Motor neuron (in vitro differentiated cells): Measurements from ENCODE around the gene EFNA5. TPM values are rescaled to one million over a fixed set of nuclear protein-coding genes. Genes with fewer than 3 reads are reported as not detected.

Experiments
- ATAC-seq, 8 experiments: fragments of 200-7000 bp; cut with Tn5 transposase; replicated peaks in 6 of 8; 2 replicates each; pipeline ENCODE4 v1.8.0; 2021; ENCODE audit warnings: mild to moderate bottlenecking in 8 of 8, moderate library complexity in 8 of 8
- H3K27ac ChIP-seq, 2 donors: fragments of 250-450 bp; sonication (Bioruptor Pico); 2 replicates each; pipeline ENCODE4 v1.9.0; 2021; ENCODE audit warnings: antibody characterized with exemption in 2 of 2, mild to moderate bottlenecking in 2 of 2, moderate library complexity in 1 of 2
- H3K4me1 ChIP-seq, 2 donors: fragments of 250-450 bp; sonication (Bioruptor Pico); replicated peaks in 1 of 2; 2 replicates each; pipeline ENCODE4 v1.6.1; 2021; ENCODE audit warnings: antibody characterized with exemption in 2 of 2, mild to moderate bottlenecking in 2 of 2, moderate library complexity in 1 of 2
- H3K4me3 ChIP-seq, 5 donors: fragments of 250-450 bp; sonication (Bioruptor Pico); 2 replicates each; pipeline ENCODE4 v1.9.0; 2021; ENCODE audit warnings: antibody characterized with exemption in 5 of 5, mild to moderate bottlenecking in 5 of 5, moderate library complexity in 4 of 5
- WGBS, 10 experiments: fragments of 450-650 bp; shearing (Covaris generic); methylation state at CpG; one replicate each; pipeline ENCODE4 v1.0.0; 2022; 5-methylcytosine and 5-hydroxymethylcytosine counted together
- in situ Hi-C, 9 experiments: fragments of 400-800 bp; cut with MboI; loops; one replicate each; pipeline ENCODE4 v1.15.0; 2021; ENCODE audit warnings: low sequenced_read_pairs in 9 of 9, low pct_unique_long_range_greater_than_20kb in 2 of 9; ENCODE audit not compliant: unreplicated experiment in 9 of 9
- total RNA-seq, 8 experiments: library from RNA; unstranded; fragments of 300-600 nt; gene quantifications; 2 replicates each; pipeline versions ENCODE4 v1.2.3 to v1.2.4, GENCODE V29; 2022

The EFNA5 gene
- total RNA-seq, 8 experiments from 2014 or later: 8.5 to 88.6 (median 10.5) TPM

DNA sequence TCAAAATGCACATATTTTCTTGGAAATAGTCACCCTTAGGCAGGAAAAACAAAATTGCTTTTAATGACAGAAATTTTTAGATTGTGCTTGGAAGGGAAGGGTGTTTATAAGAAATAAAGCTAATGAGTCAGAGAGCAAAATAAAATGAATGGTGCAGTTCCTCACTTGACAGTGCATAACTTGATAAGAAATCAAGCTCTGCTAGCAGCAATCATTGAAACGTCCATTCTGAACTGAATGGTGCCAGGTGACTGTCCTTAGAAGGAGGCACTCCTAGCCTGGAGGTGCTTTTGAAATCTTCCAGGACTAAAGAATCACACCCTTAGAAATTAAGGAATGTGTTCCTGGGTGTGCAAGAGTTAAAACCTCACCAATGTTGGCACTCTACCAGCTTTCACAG is 202.5 kb downstream of the EFNA5 start:
- WGBS, 10 experiments: 0 to 80% (median 60%) methylated on average over 1 of the region's 1 CpG; no CpG with 5 or more reads in 6 of the 10 experiments
- in situ Hi-C loops: loop anchor here in 1 of 9 experiments (25.0 kb wide), 1 partner anchor 194 kb away; the partner anchor contains the start of gene EFNA5
- peak in 4 of 8 experiments; percentile 37 to 69 (median 46) for ATAC-seq
- H3K27ac ChIP-seq: no peak overlapping the region
- peaks cover 16 to 27% of the 10 kb centered on the region in 2 donors for H3K4me1 ChIP-seq
- no peak overlapping the region for H3K4me3 ChIP-seq

DNA sequence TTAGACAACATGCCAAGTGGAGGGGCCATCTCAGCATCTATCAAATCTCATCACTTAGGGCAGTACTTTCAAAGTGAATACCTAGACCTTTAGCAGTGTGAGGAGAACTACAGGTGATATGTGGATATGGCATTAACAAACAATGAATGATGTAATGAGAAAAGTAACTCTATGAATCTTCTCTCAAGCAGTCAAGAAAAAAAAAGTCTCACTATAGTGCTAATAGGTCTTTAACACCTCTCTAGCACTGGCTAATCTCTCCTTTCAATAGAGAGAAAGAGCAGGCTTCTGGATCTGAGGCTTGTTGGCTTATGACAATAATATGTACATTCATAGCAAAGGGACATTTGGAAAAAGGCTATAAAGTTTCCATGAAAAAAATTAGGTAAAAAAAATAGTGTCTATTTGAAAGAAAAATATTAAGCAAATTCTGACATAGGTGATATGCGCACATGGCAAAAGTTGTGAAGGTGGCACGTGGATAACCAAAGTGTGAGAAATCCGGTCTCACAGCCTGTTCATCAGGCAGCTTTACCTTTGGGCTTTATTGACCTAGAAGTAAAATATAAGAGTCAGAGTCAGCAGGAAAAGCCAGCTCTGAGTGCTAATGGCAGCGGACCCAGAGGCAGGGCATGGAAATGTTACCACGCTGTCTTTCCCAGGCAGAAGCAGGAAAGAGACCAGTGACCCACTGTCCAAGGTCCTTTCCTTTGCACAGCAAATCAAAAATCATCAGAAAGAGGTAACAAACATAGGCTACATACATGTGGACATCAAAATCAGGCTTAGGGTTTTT is 203.4 kb downstream of the EFNA5 start:
- Histone ChIP-seq H3K27ac (no peak overlapping the region), H3K4me1 (peaks cover 16 to 27% of the 10 kb centered on the region in 2 donors), H3K4me3 (no peak overlapping the region)
- 89 to 100% (median 97%) methylated on average over 2 to 5 of the region's 5 CpGs; no CpG with 5 or more reads in 1 of the 10 experiments for WGBS, 10 experiments
- in situ Hi-C loops: loop anchor here in 1 of 9 experiments (25.0 kb wide), 1 partner anchor 195 kb away; the partner anchor contains the start of gene EFNA5
- peak in 1 of 8 experiments; percentile 14 for ATAC-seq

DNA sequence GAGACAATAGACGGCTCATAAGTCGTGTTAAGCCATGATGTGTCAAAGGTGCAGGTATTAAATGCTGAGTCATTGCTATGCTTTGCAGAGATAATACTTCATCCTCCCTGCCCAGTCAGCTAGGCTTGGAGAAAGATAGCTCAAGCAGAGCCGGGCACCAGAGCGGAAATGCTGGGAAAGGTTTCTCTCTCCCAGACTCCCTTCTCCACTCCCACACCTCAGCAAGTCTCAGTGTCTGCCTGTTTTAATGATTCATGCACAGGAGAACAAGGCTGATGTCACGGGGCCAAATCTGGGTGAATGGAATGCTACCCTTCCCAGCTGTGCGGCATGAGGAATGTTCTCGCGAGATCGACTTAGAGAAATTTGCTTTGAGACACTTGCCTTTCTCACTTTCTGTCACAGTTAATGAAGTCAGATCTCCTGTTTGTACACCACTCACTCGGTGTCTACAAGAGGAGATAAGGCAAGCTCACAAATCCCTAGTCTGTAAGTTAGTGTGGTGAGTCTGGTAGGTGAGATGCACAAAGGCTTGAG is 204.4 kb downstream of the EFNA5 start:
- 14 to 100% (median 80%) methylated on average over 1 to 6 of the region's 10 CpGs; no CpG with 5 or more reads in 1 of the 10 experiments for WGBS, 10 experiments
- H3K4me1 ChIP-seq: peaks cover 16 to 27% of the 10 kb centered on the region in 2 donors
- in situ Hi-C loops: loop anchor here in 1 of 9 experiments (25.0 kb wide), 1 partner anchor 196 kb away; the partner anchor contains the start of gene EFNA5
- peak in 7 of 8 experiments; percentile 38 to 90 (median 81) for ATAC-seq
- no peak overlapping the region for H3K27ac ChIP-seq
- no peak overlapping the region for H3K4me3 ChIP-seq

DNA sequence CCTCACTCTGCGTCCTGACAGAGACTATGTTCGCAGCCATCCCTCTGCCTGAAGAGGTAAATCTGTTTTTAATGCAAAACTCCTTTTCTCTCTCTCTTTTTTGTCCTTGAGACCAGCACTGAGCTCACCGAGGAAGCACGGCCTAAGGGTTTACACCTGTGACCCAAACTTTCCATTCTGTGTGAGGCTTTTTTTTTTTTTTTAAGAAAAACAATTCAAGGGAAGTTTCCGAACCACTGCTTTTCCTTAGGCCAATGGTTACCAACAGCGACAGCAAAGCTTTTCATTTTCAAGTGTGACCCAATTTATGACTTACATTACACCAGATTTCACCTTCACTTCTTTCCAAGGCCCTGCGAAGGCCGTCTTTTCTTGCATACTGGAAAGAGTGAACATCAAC is 205.9 kb downstream of the EFNA5 start:
- no peak for ATAC-seq
- Histone ChIP-seq H3K4me1 (peaks cover 20 to 41% of the 10 kb centered on the region in 2 donors), H3K27ac (no peak overlapping the region), H3K4me3 (no peak overlapping the region)
- in situ Hi-C loops: loop anchor here in 1 of 9 experiments (25.0 kb wide), 1 partner anchor 197 kb away; the partner anchor contains the start of gene EFNA5
- 62 to 100% (median 86%) methylated on average over 1 to 8 of the region's 8 CpGs; no CpG with 5 or more reads in 2 of the 10 experiments for WGBS, 10 experiments

DNA sequence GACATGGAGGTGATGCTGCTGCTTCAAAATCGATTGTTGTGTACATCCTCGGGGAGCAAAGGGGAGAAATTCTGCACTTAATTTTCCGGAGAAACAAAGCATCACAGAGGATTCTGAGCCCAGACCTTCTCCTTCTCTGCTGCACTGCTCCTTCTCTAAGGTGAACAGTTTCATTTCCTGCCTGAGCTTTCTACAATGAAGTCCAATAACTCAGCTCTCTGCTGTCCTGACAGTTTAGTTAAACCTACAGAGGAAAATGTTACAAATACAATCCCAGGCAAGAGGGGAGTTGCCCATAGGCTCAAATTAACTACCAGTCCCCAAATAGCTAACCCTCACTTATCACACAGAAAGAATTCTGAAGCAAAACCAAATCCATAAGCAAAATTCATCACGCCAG is 206.3 kb downstream of the EFNA5 start:
- in situ Hi-C loops: loop anchor here in 1 of 9 experiments (25.0 kb wide), 1 partner anchor 198 kb away; the partner anchor contains the start of gene EFNA5
- Histone ChIP-seq H3K27ac (no peak overlapping the region), H3K4me3 (no peak overlapping the region), H3K4me1 (peaks cover 20 to 42% of the 10 kb centered on the region in 2 donors)
- ATAC-seq: peak in 5 of 8 experiments; percentile 32 to 50 (median 35)
- WGBS, 10 experiments: 60 to 100% (median 81%) methylated on average over 1 to 4 of the region's 4 CpGs; no CpG with 5 or more reads in 2 of the 10 experiments

DNA sequence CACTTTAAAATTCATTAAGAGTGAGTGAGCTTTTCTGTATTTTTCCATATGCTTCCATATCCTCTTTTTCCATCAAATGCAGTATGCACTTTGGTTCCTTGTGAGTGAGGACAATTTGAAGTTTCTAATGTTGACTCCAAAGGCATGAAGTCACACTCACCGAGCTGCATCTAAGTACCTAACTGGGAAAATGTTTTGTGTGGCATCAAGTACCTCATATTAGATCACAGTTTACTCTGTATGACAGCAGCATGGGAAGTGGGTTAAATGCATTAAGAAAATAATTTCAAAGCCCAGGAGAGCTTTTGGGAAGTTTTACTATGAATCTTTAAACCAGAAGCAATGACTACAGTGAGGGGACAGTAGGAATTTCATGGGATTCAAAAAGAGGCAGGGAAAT is 207.0 kb downstream of the EFNA5 start:
- no peak for ATAC-seq
- peaks cover 20 to 42% of the 10 kb centered on the region in 2 donors for H3K4me1 ChIP-seq
- H3K4me3 ChIP-seq: no peak overlapping the region
- no peak overlapping the region for H3K27ac ChIP-seq
- in situ Hi-C loops: loop anchor here in 1 of 9 experiments (25.0 kb wide), 1 partner anchor 199 kb away; the partner anchor contains the start of gene EFNA5
- WGBS, 10 experiments: 0 to 100% (median 67%) methylated on average over 1 of the region's 1 CpG; no CpG with 5 or more reads in 3 of the 10 experiments

DNA sequence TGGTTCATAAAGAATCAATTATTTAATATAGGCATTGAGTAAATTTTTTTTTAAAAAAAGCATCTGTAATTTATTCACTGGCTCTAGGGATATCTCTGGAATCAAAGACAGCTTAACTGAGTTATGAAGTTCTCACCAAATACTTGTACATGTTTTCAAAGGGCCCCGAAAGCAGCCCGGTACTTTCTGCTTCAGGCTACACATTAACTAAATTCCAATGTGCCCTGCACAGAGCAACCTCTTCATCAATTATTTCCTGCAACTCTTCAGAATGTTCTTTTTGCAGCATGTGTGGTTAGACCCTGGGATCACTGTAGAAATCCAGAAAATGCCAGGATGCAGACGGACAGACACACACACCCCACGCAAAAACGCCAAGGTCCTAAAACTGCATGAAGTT is 209.0 kb downstream of the EFNA5 start:
- Histone ChIP-seq H3K4me1 (peaks cover 20 to 33% of the 10 kb centered on the region in 2 donors), H3K4me3 (no peak overlapping the region), H3K27ac (no peak overlapping the region)
- ATAC-seq: no peak
- in situ Hi-C loops: loop anchor here in 1 of 9 experiments (25.0 kb wide), 1 partner anchor 201 kb away; the partner anchor contains the start of gene EFNA5
- 0 to 100% (median 52%) methylated on average over 1 to 5 of the region's 5 CpGs; no CpG with 5 or more reads in 1 of the 10 experiments for WGBS, 10 experiments

DNA sequence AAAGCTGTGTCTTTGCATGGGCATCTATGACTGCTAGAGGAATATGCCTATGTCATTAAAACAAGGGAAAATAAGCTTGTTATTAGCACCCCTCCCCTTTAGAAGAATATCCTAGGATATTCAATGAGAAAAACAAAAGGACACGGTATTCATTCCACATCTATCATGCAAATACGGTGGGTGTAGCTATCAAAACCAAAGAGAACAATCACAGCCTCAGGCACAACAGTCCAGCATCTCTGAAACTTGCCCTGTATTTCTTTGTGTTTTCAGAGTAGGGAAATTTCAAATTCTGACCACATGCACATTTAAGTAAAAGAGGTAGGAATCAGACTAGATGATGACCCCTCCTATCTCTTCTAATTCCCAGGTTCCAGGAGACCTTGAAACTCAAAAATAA is 209.9 kb downstream of the EFNA5 start:
- 0 to 86% (median 10%) methylated on average over 1 to 2 of the region's 2 CpGs; no CpG with 5 or more reads in 1 of the 10 experiments for WGBS, 10 experiments
- H3K4me1 ChIP-seq: peaks cover 12 to 27% of the 10 kb centered on the region in 2 donors
- in situ Hi-C loops: loop anchor here in 1 of 9 experiments (25.0 kb wide), 1 partner anchor 202 kb away; the partner anchor contains the start of gene EFNA5
- H3K27ac ChIP-seq: no peak overlapping the region
- peak in 4 of 8 experiments; percentile 23 to 80 (median 62) for ATAC-seq
- H3K4me3 ChIP-seq: no peak overlapping the region

DNA sequence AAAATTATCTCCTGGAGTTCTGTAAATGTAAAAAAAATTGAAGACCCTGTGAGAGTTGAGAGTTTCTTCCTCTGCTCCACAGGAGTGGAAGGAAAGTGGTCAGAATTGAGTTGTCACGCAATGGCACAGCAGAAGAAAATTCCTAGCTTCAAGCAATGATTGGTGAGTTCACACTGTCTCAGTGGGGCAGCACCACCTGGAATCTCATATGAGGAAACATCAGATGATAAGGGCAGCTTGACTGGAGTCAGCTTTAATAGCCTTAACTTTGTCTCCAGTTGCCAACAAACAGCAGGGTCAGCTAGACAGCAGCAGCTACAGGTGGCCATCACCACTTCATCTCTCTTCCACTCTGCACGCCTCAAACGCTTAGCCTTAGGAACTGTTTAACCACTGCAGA is 211.1 kb downstream of the EFNA5 start:
- ATAC-seq: no peak
- Histone ChIP-seq H3K27ac (no peak overlapping the region), H3K4me1 (peaks cover 12 to 24% of the 10 kb centered on the region in 2 donors), H3K4me3 (no peak overlapping the region)
- in situ Hi-C loops: loop anchor here in 1 of 9 experiments (25.0 kb wide), 1 partner anchor 203 kb away; the partner anchor contains the start of gene EFNA5
- WGBS, 10 experiments: 60 to 100% (median 100%) methylated on average over 1 to 3 of the region's 3 CpGs; no CpG with 5 or more reads in 2 of the 10 experiments

DNA sequence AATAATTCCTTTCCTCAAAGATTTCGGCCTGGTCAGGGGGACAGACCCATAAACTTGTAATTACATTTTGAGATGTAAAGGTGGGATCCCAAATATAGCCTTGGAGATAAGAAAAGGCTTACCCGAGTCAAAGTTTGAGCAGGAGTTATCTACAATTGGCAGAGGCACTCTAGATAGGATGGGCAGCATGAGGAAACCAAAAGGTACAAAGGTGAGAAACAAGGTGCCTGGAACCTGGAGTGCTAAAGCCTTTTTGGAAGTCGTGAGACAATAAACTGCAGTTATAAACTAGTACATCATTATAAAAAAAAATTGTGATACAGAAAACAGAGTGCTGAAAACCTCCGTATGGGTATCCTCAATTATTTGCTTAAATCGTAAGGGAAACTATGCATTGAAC is 212.4 kb downstream of the EFNA5 start:
- ATAC-seq: no peak
- no peak overlapping the region for H3K27ac ChIP-seq
- in situ Hi-C loops: loop anchor here in 1 of 9 experiments (25.0 kb wide), 1 partner anchor 204 kb away; the partner anchor contains the start of gene EFNA5
- no peak overlapping the region for H3K4me3 ChIP-seq
- peaks cover 11 to 25% of the 10 kb centered on the region in 2 donors for H3K4me1 ChIP-seq
- whole genome bisulfite sequencing, 10 experiments: 77 to 100% (median 85%) methylated on average over 1 to 5 of the region's 5 CpGs

DNA sequence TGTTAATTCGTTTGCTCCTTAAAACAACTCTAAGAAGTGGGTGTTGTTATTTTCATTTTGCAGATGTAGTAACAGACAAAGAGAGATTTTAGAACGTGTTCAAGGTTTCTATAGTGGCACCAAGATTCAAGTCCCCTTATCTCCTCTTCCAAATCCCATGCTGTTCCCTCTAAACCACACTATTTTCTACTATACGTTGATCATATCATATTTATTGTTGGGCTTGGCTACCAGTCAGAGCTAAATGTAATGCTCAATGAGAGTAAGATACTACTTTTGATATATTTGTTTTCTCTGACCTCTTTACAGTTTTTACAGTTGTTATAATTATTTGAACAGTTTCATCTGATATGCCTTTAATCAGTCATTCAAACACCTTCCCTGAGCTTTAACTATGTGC is 212.9 kb downstream of the EFNA5 start:
- Histone ChIP-seq H3K27ac (no peak overlapping the region), H3K4me1 (peaks cover 11 to 25% of the 10 kb centered on the region in 2 donors), H3K4me3 (no peak overlapping the region)
- WGBS, 10 experiments: 20 to 100% (median 50%) methylated on average over 1 to 3 of the region's 3 CpGs; no CpG with 5 or more reads in 1 of the 10 experiments
- in situ Hi-C loops: loop anchor here in 1 of 9 experiments (25.0 kb wide), 1 partner anchor 204 kb away; the partner anchor contains the start of gene EFNA5
- ATAC-seq: no peak

DNA sequence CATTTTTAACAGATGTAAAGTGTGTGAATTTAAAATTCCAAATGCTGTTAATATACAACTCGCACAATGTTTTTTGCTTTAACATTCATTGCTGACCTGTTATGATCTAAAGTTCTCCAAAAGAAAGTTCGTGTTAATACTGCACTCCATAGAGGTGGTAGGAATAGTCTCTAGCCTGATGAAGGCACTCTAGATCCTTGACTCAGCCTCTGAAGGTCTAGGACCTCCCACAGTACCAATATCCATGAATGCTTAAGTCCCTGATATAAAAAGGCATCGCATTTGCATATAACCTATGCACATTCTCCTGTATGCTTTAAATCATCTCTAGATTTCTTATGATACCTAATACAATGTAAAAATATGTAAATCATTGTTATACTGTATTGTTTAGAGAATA is 213.6 kb downstream of the EFNA5 start:
- in situ Hi-C loops: loop anchor here in 1 of 9 experiments (25.0 kb wide), 1 partner anchor 205 kb away; the partner anchor contains the start of gene EFNA5
- H3K4me3 ChIP-seq: no peak overlapping the region
- H3K4me1 ChIP-seq: peaks cover 11 to 25% of the 10 kb centered on the region in 2 donors
- WGBS, 10 experiments: 14 to 100% (median 75%) methylated on average over 1 to 3 of the region's 3 CpGs; no CpG with 5 or more reads in 1 of the 10 experiments
- ATAC-seq: peak in 4 of 8 experiments; percentile 43 to 81 (median 56)
- no peak overlapping the region for H3K27ac ChIP-seq
